Left lung (tissue), 10 donors: ENCODE results near the gene GRWD1. TPM values are rescaled to one million over a fixed set of nuclear protein-coding genes. Genes with fewer than 3 reads are reported as not detected.

ENCODE experiments used
- ATAC-seq: fragments of 200-7000 bp; cut with Tn5 transposase; one replicate; pipeline ENCODE4 v1.9.1; 2020; ENCODE audit warnings: moderate library complexity
- DNase-seq, 4 donors: peaks; one replicate each; pipeline ENCODE4 v3.0.0-alpha.2; 2013 to 2020
- H3K27ac ChIP-seq, 2 donors: fragments of 200-600 bp; sonication (generic) in 1 of 2; one replicate each; pipeline versions ENCODE4 v1.5.0 to v1.8.0; 2020 to 2021
- H3K27me3 ChIP-seq, 2 donors: fragments of 200-600 bp; sonication (generic) in 1 of 2; one replicate each; pipeline versions ENCODE4 v1.5.0 to v1.8.0; 2020 to 2021
- H3K36me3 ChIP-seq, 2 donors: fragments of 200-600 bp; sonication (generic) in 1 of 2; one replicate each; pipeline versions ENCODE4 v1.5.0 to v1.8.0; 2020 to 2021
- H3K4me1 ChIP-seq, 2 donors: fragments of 200-600 bp; one replicate each; pipeline ENCODE4 v1.8.0; 2021
- H3K4me3 ChIP-seq, 2 donors: fragments of 200-600 bp; sonication (generic) in 1 of 2; one replicate each; pipeline versions ENCODE4 v1.5.0 to v1.8.0; 2020 to 2021; ENCODE audit warnings: mild to moderate bottlenecking in 1 of 2
- H3K9me3 ChIP-seq, 2 donors: fragments of 200-600 bp; sonication (generic) in 1 of 2; one replicate each; pipeline versions ENCODE4 v1.5.0 to v1.8.0; 2020 to 2021
- intact Hi-C, 2 donors: fragments of 100-400 bp; cut with DNase I; formaldehyde crosslinking; loops; one replicate each; pipeline versions ENCODE4 v1.11.2 to v1.14.2; 2022
- polyA plus RNA-seq, 6 donors: library from polyadenylated mRNA; unstranded; fragments of 120-200 nt; gene quantifications; one replicate each; pipeline ENCODE4 v1.2.1, GENCODE V29; 2013; ENCODE audit not compliant: insufficient read length in 6 of 6
- total RNA-seq, 2 donors: library from RNA; stranded (reverse); fragmentation: NEBNext Ultra II Directional; extraction: Animal tissue kit (Norgen Biotek cat#: 25700); gene quantifications; one replicate each; pipeline ENCODE4 v1.2.1, GENCODE V29; 2021
- TF ChIP-seq, protein P1 (sequence below), 2 donors: fragments of 200-600 bp; sonication (generic) in 1 of 2; IDR thresholded peaks; one replicate each; pipeline versions ENCODE4 v1.5.0 to v1.8.0; 2021; ENCODE audit warnings: antibody characterized with exemption in 2 of 2
- donor health status: DM: no; HTN: yes; CAD: no.
- donor health status: DM: no; HTN: no; CAD: no.

GRWD1 gene
- total and polyA plus RNA-seq, 8 donors, result 18.4 to 33.8 (median 24.4) TPM

DNA sequence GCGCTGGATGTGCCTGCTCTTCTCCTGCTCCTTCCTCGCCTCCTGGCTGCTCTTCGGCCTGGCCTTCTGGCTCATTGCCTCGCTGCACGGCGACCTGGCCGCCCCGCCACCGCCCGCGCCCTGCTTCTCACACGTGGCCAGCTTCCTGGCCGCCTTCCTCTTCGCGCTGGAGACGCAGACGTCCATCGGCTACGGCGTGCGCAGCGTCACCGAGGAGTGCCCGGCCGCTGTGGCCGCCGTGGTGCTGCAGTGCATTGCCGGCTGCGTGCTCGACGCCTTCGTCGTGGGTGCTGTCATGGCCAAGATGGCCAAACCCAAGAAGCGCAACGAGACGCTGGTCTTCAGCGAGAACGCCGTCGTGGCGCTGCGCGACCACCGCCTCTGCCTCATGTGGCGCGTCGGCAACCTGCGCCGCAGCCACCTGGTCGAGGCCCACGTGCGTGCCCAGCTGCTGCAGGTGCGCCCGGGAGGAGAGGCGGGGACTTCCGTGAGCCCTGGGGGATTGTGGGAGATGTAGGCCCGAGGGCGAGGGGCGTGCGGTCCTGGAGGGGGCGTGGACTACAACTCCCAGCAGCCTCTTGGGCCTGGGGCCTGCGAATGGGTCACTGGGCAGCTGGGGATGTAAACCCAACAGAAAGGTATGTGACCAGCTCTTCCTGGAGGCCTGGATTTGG is 16.3 kb downstream of the GRWD1 start:
- peak in 1 of 4 donors; percentile 73 for DNase-seq
- Histone ChIP-seq H3K27ac (no peak overlapping the region), H3K9me3 (no peaks in the 10 kb centered on the region), H3K27me3 (no peaks in the 10 kb centered on the region), H3K36me3 (peaks cover 0 to 19% of the 10 kb centered on the region in 2 donors), H3K4me3 (no peak overlapping the region), H3K4me1 (no peaks in the 10 kb centered on the region)
- TF ChIP-seq, protein P1, sequence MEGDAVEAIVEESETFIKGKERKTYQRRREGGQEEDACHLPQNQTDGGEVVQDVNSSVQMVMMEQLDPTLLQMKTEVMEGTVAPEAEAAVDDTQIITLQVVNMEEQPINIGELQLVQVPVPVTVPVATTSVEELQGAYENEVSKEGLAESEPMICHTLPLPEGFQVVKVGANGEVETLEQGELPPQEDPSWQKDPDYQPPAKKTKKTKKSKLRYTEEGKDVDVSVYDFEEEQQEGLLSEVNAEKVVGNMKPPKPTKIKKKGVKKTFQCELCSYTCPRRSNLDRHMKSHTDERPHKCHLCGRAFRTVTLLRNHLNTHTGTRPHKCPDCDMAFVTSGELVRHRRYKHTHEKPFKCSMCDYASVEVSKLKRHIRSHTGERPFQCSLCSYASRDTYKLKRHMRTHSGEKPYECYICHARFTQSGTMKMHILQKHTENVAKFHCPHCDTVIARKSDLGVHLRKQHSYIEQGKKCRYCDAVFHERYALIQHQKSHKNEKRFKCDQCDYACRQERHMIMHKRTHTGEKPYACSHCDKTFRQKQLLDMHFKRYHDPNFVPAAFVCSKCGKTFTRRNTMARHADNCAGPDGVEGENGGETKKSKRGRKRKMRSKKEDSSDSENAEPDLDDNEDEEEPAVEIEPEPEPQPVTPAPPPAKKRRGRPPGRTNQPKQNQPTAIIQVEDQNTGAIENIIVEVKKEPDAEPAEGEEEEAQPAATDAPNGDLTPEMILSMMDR (IDR thresholded peaks at IDR 0.05), result no peak
- ATAC-seq, result no peak
- intact Hi-C loops, result no loop called here

DNA sequence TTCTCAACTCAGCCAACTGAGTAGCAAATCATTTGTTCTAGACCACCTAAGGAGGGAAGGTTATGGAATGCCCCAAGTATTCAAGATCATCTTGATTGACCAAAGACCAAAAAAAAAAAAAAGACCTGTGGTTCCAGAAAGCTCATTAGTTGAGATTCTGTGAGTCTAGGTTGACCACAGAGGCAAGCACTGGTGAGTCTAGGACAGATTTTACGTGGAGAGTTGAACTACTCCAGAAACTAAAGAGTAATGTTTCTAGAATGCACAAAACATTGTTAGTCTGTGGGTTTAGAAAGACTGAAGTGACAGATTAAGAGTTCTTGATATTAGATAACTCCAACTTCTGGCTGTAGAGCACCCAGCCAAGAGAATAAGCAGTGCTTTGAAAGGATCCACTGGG is 19.4 kb downstream of the GRWD1 start:
- no peak for DNase-seq
- Histone ChIP-seq H3K9me3 (no peaks in the 10 kb centered on the region), H3K36me3 (peaks cover 0 to 10% of the 10 kb centered on the region in 2 donors), H3K27me3 (no peaks in the 10 kb centered on the region), H3K4me1 (peaks cover 7 to 13% of the 10 kb centered on the region in 2 donors), H3K4me3 (no peak overlapping the region), H3K27ac (no peak overlapping the region)
- ATAC-seq, result no peak
- TF ChIP-seq, protein P1 (IDR thresholded peaks at IDR 0.05), result no peak
- intact Hi-C loops, result no loop called here

DNA sequence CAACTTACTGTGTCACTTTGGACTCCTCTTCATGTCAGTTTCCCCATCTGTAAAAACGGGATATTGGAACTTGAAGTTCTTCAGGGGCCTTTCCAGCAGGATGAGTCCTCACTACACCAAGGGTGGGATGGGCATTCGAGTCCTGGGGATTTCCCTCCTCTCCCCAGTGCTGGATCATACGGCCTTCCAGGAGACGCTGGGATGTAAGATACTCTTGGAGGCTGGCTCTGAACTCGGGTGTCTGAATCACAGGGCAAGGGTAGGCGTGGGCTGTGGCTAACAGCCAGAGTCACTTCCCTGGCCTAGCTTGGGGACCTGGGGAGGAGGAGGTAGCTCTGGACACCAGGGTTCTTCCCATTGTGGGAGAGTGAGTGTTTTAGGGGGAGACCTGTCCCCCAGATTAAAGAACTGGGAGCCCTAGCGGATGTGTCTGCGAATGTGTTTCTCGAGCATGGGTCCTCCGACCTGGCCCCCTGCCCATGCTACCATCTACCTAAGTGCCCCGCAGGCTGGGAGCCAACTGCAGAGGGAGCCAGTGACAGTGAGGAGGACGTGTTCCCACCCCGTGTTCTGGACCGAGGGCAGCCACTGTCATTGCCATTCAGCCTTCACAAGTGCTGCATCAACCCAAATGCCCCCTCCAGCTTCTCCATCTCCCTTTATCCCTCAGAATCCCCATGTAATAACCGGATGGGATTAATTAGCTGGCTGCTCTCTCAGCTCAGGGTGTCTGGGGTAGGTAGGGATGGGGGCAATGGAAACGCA is 21.0 kb downstream of the GRWD1 start:
- Histone ChIP-seq H3K36me3 (peaks cover 0 to 23% of the 10 kb centered on the region in 2 donors), H3K9me3 (no peaks in the 10 kb centered on the region), H3K4me3 (no peak overlapping the region), H3K27ac (no peak overlapping the region), H3K27me3 (no peaks in the 10 kb centered on the region), H3K4me1 (peaks cover 13 to 19% of the 10 kb centered on the region in 2 donors)
- ATAC-seq (no peak), DNase-seq (peak in 1 of 4 donors; percentile 43)
- TF ChIP-seq, protein P1 (IDR thresholded peaks at IDR 0.05), result no peak
- intact Hi-C loops, result no loop called here

DNA sequence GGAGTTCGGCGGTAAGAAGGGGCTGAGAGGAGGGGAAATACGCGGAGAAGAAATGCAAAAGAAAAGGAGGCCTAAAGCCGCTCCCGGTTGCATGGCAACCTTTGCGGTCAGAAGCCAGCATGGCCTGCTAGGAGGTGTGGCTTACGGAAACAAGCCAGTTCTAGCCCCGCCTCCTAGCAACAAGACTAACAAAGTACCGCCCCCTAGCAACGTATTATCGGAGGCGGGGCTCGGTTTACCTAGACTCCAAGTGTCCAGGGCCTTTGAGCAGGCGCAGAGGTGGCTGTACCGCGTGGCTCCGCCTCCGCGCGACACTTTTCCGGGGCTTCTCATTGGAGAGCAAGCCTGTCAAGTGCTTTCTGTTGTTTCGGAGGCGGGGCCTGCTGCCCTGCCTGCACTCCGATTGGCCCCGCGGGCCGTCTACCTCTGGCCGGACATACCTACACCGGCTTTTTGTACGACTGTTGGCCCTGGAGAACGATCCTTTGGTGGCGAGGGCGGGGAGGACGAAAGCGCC is 23.0 kb downstream of the GRWD1 start:
- DNase-seq (peak; percentile 98 to 100 (median 100)), ATAC-seq (peak; percentile 96)
- Histone ChIP-seq H3K9me3 (no peaks in the 10 kb centered on the region), H3K27me3 (no peaks in the 10 kb centered on the region), H3K36me3 (peaks cover 0 to 37% of the 10 kb centered on the region in 2 donors), H3K27ac (peak overlapping the region; percentile 95 to 96), H3K4me1 (peaks cover 13 to 19% of the 10 kb centered on the region in 2 donors), H3K4me3 (peak overlapping the region; percentile 94 to 100)
- TF ChIP-seq, protein P1 (IDR thresholded peaks at IDR 0.05), result no peak
- intact Hi-C loops, result no loop called here
